Stimulated activated naive CD4-positive, alpha-beta T cell treated with Interleukin-2 at 50 U/mL for 16 hours (primary cell): ENCODE measurements around the gene CDKN1C.

ENCODE experiments used
- DNase-seq: peaks from one replicate; lab custom pipeline; 2025; lab: John Stamatoyannopoulos, UW

The CDKN1C gene

GRCh38 chr11:2869561-2870427, 15.8 kb downstream of the CDKN1C start:
- DNase-seq: no peak

GRCh38 chr11:2869134-2869526, 16.4 kb downstream of the CDKN1C start:
- no peak for DNase-seq

- DNase-seq: no peak
Measured at GRCh38 chr11:2868506-2869133, 17.0 kb downstream of the CDKN1C start.

GRCh38 chr11:2867722-2868505, 17.7 kb downstream of the CDKN1C start:
- DNase-seq: no peak

GRCh38 chr11:2867142-2867541, 18.4 kb downstream of the CDKN1C start:
- no peak for DNase-seq

GRCh38 chr11:2865922-2866577, 19.5 kb downstream of the CDKN1C start:
- DNase-seq: no peak

- DNase-seq: no peak
Measured at GRCh38 chr11:2864901-2865300, 20.7 kb downstream of the CDKN1C start.

- no peak for DNase-seq
Measured at GRCh38 chr11:2863276-2863618, 22.3 kb downstream of the CDKN1C start.

- DNase-seq: no peak
Measured at GRCh38 chr11:2862395-2863275, 22.9 kb downstream of the CDKN1C start.

GRCh38 chr11:2860636-2861035, 24.9 kb downstream of the CDKN1C start:
- no peak for DNase-seq

GRCh38 chr11:2859699-2860037, 25.9 kb downstream of the CDKN1C start:
- DNase-seq: no peak

- no peak for DNase-seq
Measured at GRCh38 chr11:2858995-2859698, 26.4 kb downstream of the CDKN1C start.

- DNase-seq: no peak
Measured at GRCh38 chr11:2857918-2858317, 27.7 kb downstream of the CDKN1C start.

- no peak for DNase-seq
Measured at GRCh38 chr11:2857276-2857675, 28.3 kb downstream of the CDKN1C start.

- DNase-seq: no peak
Measured at GRCh38 chr11:2855162-2855561, 30.4 kb downstream of the CDKN1C start.

GRCh38 chr11:2853997-2854560, 31.5 kb downstream of the CDKN1C start:
- no peak for DNase-seq

GRCh38 chr11:2853401-2853800, 32.2 kb downstream of the CDKN1C start:
- DNase-seq: no peak

- no peak for DNase-seq
Measured at GRCh38 chr11:2849994-2850770, 35.4 kb downstream of the CDKN1C start.

- DNase-seq: no peak
Measured at GRCh38 chr11:2848497-2848896, 37.1 kb downstream of the CDKN1C start.

- DNase-seq: no peak
Measured at GRCh38 chr11:2847561-2847960, 38.0 kb downstream of the CDKN1C start.
